Breast epithelium (tissue), 4 donors: ENCODE data around the gene PRLR. TPM values are rescaled to one million over a fixed set of nuclear protein-coding genes. Genes with fewer than 3 reads are reported as not detected.

Experiments
- DNase-seq, 2 donors: peaks; one replicate each; pipeline ENCODE4 v3.0.0-alpha.2; 2019; ENCODE audit warnings: low spot score in 2 of 2
- H3K27ac ChIP-seq, 2 donors: fragments of 200-600 bp; sonication (generic) in 1 of 2; one replicate each; pipeline ENCODE4 v1.5.1; 2016 to 2019; ENCODE audit warnings: mild to moderate bottlenecking in 1 of 2
- H3K27me3 ChIP-seq, 2 donors: fragments of 200-600 bp; sonication (generic) in 1 of 2; one replicate each; pipeline versions ENCODE4 v1.5.1 to v1.6.0; 2017 to 2019; ENCODE audit warnings: control low read depth in 1 of 2, mild to moderate bottlenecking in 1 of 2
- H3K36me3 ChIP-seq: fragments of 200-600 bp; one replicate; pipeline ENCODE4 v1.5.1; 2019
- H3K4me1 ChIP-seq, 2 donors: fragments of 200-600 bp; sonication (generic); one replicate each; pipeline ENCODE4 v1.5.1; 2016 to 2019; ENCODE audit warnings: control low read depth in 1 of 2
- H3K4me3 ChIP-seq, 3 donors: fragments of 200-600 bp; sonication (generic); 1 replicate in 2 of 3; 2 replicates in 1 of 3; pipeline ENCODE4 v1.5.1; 2016 to 2019; ENCODE audit warnings: mild to moderate bottlenecking in 3 of 3, moderate library complexity in 2 of 3
- H3K9me3 ChIP-seq, 2 donors: fragments of 200-600 bp; sonication (generic) in 1 of 2; one replicate each; pipeline ENCODE4 v1.5.1; 2016 to 2019; ENCODE audit warnings: control low read depth in 1 of 2
- POLR2A ChIP-seq: fragments of 450-650 bp; IDR thresholded peaks from one replicate; pipeline ENCODE4 v1.6.1; 2016; ENCODE audit warnings: antibody characterized with exemption, mild to moderate bottlenecking, moderate library complexity
- POLR2AphosphoS5 ChIP-seq, 3 donors: sonication (generic); formaldehyde crosslinking; IDR thresholded peaks; one replicate each; pipeline ENCODE4 v1.6.1; 2017; ENCODE audit warnings: antibody characterized with exemption in 3 of 3
- intact Hi-C: fragments of 100-400 bp; cut with DNase I; formaldehyde crosslinking; loops from one replicate; pipeline ENCODE4 v1.15.1; 2023; ENCODE audit warnings: low total_unique reads
- total RNA-seq, 3 donors: library from RNA; depleted of rRNA; stranded (reverse); fragments of >200 nt; gene quantifications; one replicate each; pipeline ENCODE4 v1.1.0, GENCODE V29; 2016
- TF ChIP-seq, protein P1 (sequence below), 3 donors: fragments of 450-650 bp; IDR thresholded peaks; one replicate each; pipeline ENCODE4 v1.5.1; 2016 to 2017; ENCODE audit warnings: antibody characterized with exemption in 3 of 3, mild to moderate bottlenecking in 3 of 3, moderate library complexity in 3 of 3

Gene PRLR
- total RNA-seq, 3 donors from 2014 or later: 2.6 to 78.0 (median 28.8) TPM

DNA sequence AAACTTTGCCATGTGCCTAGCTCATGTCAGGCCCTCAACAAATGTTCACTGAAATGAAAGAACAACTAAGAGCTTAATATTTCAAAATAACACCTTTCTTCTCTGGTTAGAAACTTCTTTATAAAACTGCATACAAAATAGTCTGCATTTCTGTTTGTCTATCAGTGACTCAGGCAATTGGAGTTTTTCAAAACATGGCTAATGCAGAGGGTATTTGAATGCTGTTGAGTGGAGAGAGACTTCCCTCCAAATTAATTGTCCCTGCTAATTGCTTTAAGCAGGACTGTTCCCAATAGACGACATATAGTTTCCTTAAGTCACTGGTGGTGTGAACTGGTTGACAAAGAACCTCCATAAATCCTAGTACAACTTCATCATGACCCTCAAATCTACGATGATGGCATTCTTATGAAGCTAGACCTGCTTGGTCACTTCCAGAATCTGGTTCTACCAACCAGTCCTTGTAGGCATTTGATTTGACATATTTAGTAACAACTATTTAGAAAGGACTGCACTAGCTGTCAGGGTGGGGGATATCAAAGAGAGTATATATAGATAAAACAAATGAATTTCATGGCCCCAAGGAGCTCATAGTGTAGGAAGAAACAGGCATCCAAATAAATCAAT, 84.5 kb downstream of the PRLR start:
- Histone ChIP-seq H3K4me3 (no peak overlapping the region), H3K9me3 (no peaks in the 10 kb centered on the region), H3K27ac (no peak overlapping the region), H3K4me1 (no peaks in the 10 kb centered on the region), H3K27me3 (no peaks in the 10 kb centered on the region), H3K36me3 (no peaks in the 10 kb centered on the region)
- TF ChIP-seq POLR2AphosphoS5 (IDR thresholded peaks at IDR 0.05) (no peak), POLR2A (no peak)
- TF ChIP-seq, protein P1, sequence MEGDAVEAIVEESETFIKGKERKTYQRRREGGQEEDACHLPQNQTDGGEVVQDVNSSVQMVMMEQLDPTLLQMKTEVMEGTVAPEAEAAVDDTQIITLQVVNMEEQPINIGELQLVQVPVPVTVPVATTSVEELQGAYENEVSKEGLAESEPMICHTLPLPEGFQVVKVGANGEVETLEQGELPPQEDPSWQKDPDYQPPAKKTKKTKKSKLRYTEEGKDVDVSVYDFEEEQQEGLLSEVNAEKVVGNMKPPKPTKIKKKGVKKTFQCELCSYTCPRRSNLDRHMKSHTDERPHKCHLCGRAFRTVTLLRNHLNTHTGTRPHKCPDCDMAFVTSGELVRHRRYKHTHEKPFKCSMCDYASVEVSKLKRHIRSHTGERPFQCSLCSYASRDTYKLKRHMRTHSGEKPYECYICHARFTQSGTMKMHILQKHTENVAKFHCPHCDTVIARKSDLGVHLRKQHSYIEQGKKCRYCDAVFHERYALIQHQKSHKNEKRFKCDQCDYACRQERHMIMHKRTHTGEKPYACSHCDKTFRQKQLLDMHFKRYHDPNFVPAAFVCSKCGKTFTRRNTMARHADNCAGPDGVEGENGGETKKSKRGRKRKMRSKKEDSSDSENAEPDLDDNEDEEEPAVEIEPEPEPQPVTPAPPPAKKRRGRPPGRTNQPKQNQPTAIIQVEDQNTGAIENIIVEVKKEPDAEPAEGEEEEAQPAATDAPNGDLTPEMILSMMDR (IDR thresholded peaks at IDR 0.05): no peak
- intact Hi-C loops: no loop called here
- DNase-seq: no peak

DNA sequence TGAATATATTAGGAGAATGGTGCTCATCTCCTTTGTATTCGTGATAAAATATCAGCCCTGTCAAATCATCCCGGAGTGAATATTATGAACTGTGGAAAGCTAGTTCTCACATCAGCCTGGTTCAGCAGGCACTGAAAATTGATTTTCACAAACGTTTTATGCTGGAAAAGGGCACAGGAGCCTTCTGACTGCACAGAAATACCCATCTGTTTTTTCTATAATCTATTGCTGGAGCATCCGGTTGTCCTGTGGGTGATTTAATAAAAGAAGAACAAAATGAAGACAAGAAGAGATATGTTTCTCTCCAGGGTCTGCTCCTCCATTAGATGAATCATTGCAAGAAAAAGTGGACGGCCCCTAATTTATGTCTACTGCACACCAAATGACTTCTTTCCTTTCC, 85.3 kb downstream of the PRLR start:
- DNase-seq: no peak
- Histone ChIP-seq H3K4me3 (no peak overlapping the region), H3K27me3 (no peaks in the 10 kb centered on the region), H3K4me1 (no peaks in the 10 kb centered on the region), H3K9me3 (no peaks in the 10 kb centered on the region), H3K36me3 (no peaks in the 10 kb centered on the region), H3K27ac (no peak overlapping the region)
- TF ChIP-seq POLR2AphosphoS5 (IDR thresholded peaks at IDR 0.05) (no peak), POLR2A (no peak)
- TF ChIP-seq, protein P1 (IDR thresholded peaks at IDR 0.05): no peak
- intact Hi-C loops: no loop called here

DNA sequence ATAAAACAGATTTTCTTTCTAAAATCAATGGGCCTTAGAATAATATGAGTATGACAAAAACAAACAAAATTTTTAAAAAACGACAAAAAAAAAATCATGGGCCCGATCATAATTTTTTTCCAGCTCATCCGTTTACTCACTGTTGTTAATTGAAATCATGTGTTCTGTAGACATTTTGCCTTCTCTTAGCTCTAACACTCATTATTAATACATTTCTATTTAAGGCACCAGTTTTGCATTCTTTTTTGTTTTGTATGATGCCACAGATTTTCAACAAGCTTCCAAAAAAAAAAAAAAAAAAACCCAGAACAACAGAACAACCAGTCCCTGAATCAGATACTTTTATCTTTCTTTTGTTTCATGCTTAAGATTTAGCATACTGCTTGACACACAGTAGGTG, 86.4 kb downstream of the PRLR start:
- no peak overlapping the region for H3K4me3 ChIP-seq
- H3K9me3 ChIP-seq: no peaks in the 10 kb centered on the region
- no peak overlapping the region for H3K27ac ChIP-seq
- DNase-seq: no peak
- no peaks in the 10 kb centered on the region for H3K4me1 ChIP-seq
- TF ChIP-seq, protein P1 (IDR thresholded peaks at IDR 0.05): no peak
- TF ChIP-seq POLR2AphosphoS5 (IDR thresholded peaks at IDR 0.05) (no peak), POLR2A (no peak)
- intact Hi-C loops: no loop called here
- H3K36me3 ChIP-seq: no peaks in the 10 kb centered on the region
- no peaks in the 10 kb centered on the region for H3K27me3 ChIP-seq

DNA sequence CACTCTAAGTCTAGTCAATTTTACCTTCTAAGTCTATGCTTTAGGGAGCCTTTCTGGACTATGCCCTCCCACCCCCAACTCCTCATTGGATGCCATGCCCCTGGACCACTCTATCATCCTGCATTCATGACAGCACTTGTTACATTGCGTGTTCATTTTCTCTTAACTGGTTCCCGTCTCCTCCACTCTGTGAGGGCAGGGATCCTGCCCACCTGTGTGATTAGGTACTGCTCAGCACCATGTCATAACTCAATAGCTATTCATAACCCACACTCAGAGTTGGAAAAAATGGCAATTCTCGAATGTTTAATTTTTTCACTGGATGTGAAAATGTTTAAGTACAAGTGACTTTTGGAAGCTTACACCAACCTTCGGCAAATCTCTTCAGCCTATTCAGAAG, 88.5 kb downstream of the PRLR start:
- Histone ChIP-seq H3K4me1 (no peaks in the 10 kb centered on the region), H3K4me3 (no peak overlapping the region), H3K36me3 (no peaks in the 10 kb centered on the region), H3K27me3 (no peaks in the 10 kb centered on the region), H3K27ac (no peak overlapping the region), H3K9me3 (no peaks in the 10 kb centered on the region)
- intact Hi-C loops: no loop called here
- DNase-seq: no peak
- TF ChIP-seq POLR2AphosphoS5 (IDR thresholded peaks at IDR 0.05): no peak
- TF ChIP-seq, protein P1 (IDR thresholded peaks at IDR 0.05): no peak
- no peak for TF ChIP-seq POLR2A

DNA sequence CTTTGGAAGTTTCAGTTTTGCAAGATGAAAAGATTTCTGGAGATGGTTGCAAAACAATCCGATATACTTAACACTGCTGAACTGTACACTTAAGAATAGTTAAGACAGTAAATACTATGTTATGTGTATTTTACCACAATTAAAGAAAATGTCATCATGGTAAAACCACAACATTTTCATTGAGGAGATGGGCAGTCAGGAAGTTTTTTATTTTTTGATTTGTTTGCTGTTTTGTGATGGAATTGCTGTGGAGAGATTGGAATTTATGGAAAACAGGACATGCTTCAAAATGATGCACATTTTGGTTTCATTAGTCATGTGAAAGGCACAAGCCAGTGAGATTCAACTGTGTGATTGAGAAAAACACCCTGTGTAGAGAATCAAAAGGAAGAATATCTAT, 92.1 kb downstream of the PRLR start:
- no peak for DNase-seq
- H3K27me3 ChIP-seq: no peaks in the 10 kb centered on the region
- H3K9me3 ChIP-seq: no peaks in the 10 kb centered on the region
- H3K4me3 ChIP-seq: no peak overlapping the region
- H3K36me3 ChIP-seq: no peaks in the 10 kb centered on the region
- H3K27ac ChIP-seq: no peak overlapping the region
- H3K4me1 ChIP-seq: no peaks in the 10 kb centered on the region
- TF ChIP-seq POLR2A (no peak), POLR2AphosphoS5 (IDR thresholded peaks at IDR 0.05) (no peak)
- TF ChIP-seq, protein P1 (IDR thresholded peaks at IDR 0.05): no peak
- intact Hi-C loops: no loop called here
